HG02938 (cell line): Measurements from ENCODE around the gene BCL11B.

ENCODE experiments used
- ATAC-seq: cut with Tn5 transposase; IDR thresholded peaks from one replicate; pipeline ENCODE4 v1.9.1; 2021; ENCODE audit warnings: mild to moderate bottlenecking, moderate library complexity; ENCODE audit not compliant: unreplicated experiment

The BCL11B gene

GRCh38 chr14:99256483-99256874 is 15.5 kb downstream of the BCL11B start:
- no peak for ATAC-seq

DNA sequence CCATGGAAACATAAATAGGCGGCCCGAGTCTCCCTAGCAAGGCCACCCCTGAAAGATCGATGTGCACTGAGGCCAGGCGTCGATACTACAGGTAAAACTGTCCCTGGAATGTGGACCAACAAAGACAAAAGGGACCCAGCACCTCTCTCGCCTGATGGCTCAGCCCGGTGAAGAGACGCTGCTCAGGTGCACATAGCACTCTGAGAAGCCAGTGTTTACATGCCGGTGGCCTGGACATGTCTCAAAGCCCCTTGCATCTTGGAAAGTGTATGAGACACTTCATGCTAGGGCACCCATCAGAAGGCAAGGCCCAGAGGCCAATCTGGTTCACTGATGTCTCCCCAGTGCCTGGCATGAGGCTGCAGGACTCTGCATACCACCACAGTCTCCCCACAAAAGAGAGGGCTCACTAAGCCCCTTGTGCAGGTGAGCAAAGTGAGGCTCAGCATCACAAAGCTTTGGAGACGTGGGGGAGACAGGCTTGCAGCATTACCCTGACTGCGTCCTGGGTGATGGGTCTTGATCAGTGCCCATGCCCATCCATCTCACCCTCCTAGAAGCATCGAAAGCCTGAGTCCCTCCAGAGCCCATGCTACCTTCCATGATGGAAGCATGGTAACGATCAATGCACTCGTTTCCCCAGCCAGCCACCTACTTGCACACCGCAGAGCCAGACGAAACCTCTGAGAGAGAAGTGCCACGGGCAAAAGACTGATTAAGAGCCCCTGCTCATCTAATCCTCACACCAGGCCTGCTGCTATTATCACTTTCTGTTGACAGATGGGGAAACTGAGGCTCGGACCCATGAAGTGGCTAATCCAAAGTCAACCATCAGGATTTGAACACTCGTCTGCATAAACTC is 16.1 kb downstream of the BCL11B start:
- no peak for ATAC-seq

DNA sequence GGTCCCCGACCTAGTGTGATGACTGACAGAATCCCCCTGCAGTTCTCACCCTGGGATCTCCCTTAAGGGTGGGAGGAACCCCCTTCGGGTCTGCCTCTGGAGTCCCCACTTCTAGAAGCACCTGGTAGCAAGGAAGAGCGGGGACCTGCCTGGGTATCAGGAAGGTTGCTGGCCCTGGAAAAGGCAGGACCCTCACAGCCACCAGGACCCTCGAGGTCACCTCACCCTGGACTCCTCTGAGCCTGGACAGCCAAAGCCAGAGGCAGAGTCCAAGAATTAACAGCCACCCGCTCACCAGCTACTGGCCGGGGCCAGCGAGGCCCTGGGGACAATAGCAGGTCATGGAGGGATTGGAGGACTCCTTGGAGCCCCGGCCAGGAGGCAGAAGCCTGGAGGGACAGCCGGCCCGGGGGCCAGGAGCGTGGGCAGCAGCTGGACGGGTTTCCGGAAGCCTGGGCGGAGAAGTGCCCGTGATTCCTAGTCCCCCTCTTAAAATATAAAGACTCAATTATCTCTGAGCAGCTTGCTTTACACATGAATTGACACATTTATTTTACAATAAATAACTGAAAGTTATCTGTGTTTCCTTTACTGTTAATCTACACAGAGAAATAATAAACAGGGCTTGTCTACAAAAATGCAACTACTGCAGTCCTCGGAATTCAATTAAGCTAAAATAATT is 17.5 kb downstream of the BCL11B start:
- no peak for ATAC-seq

DNA sequence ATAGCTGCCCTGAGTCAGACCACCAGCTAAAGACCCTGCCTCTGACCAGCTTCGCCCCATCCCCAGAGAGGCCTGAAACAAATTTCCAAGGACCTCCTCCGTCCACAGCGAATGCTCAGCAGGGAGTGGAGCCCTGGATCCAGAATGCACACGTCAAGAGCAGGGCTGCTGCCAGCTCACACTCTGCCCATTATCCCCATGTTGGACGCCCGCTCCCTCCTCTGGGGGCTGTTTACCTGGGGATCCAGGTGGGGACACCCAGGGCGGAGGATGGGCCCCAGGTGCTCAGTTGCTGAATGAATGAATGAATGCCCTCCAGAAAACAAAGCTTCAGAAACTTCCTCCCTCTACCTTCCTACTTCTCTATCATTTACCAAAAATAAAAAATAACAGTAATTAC is 18.1 kb downstream of the BCL11B start:
- no peak for ATAC-seq

DNA sequence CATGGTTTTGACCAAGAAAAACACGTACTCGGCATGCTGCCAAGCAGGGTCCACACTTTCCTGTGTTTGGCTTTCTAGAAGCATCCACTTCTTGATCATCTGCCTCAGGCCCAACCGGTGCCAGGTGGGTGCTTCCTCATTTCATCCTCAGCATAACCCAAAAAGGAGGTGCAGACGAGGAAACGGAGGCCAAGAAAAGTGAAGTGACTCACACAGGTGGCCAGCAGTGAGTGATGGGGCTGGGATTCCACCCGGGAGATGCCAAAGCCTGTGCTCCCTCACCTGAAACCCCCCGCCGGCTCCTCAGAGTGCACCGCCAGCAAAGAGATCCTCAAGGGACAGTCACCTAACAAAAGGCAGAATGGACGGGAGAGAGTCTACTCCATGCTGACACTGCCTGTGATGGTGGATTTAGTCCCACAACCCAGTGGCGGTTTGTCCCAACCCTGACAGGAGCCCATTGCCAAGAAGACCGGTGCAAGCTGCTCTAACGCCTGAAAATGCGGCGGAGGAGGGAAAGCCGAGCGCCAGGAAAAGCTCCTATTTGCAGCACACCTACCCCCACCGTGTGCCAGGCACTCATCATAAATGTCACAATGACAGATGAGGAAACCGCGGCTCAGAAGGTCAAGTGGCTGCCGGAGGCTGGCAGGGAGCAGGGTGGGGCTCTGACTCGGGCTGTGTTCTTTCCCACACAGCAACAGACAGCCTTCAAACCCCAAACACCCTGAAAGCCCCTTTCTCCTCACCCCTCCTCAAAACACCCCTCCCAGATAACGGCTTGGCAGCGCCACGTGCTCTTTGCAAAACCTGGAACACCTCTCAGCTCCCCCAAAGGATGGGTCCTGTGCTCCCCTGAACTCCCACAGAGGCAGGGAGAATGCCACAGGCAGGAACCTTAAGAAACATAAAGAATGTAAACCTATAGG is 18.8 kb downstream of the BCL11B start:
- no peak for ATAC-seq

- ATAC-seq = no peak
Observed at GRCh38 chr14:99252443-99252939, 19.5 kb downstream of the BCL11B start.

DNA sequence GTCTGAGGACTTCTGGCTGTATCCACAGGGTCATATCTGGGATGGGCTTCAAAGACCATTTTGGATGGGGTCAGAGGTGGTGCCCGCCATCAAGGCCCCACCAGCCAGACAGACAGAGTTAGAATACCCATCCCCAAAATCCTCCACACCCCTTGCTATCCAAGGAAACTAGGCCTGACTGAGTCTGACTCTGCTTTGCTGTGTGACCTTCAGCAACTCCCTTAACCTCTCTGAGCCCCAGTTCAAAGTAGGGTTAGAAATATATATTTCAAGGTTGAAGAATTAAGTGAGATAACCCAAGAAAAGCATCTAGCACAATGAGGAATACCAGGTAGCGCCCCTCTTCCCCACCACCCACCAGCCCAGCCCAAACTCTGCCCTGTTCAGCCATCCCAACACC is 20.3 kb downstream of the BCL11B start:
- no peak for ATAC-seq

- no peak for ATAC-seq
Observed at GRCh38 chr14:99250636-99251208, 21.3 kb downstream of the BCL11B start.

GRCh38 chr14:99249389-99249788 is 22.6 kb downstream of the BCL11B start:
- no peak for ATAC-seq

DNA sequence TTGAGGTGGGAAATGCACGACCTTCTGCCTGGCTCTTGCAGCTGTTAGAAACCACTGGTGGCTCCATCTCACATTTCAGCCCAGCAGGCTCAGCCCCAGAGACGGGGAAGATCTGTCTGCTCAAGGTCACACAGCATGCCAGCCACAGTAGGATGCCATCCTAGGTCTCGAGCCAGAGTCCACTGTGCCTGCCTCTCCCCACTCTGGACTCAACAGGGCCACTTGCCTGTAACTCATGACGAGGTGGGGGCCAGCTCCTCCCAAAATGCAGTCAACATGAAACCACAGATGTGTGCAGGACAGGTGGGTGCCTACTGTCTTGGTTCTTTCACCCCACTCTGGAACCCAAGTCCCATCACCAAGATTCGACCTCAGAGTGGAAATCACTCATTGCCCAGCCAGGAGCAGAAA is 23.2 kb downstream of the BCL11B start:
- ATAC-seq = no peak

DNA sequence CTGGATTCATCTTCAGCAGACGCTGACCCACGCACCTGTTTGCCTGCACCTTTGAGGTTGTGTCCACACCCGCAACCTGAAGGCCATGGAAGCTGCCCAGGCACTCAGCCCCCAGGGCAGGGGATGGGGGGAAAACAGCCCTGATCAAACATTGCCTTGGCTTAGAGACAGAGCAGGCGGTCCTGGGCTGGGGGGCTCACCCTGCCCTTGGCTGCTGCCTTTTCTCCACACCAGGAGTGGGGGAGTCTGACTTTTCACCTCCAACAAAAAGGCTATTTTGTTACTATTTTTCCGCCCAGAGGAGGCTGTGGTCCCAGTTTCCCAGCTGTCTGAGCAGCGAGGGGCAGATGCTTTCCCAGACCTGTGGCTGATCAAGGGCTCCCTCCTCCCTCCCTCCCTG is 24.2 kb downstream of the BCL11B start:
- ATAC-seq = no peak

DNA sequence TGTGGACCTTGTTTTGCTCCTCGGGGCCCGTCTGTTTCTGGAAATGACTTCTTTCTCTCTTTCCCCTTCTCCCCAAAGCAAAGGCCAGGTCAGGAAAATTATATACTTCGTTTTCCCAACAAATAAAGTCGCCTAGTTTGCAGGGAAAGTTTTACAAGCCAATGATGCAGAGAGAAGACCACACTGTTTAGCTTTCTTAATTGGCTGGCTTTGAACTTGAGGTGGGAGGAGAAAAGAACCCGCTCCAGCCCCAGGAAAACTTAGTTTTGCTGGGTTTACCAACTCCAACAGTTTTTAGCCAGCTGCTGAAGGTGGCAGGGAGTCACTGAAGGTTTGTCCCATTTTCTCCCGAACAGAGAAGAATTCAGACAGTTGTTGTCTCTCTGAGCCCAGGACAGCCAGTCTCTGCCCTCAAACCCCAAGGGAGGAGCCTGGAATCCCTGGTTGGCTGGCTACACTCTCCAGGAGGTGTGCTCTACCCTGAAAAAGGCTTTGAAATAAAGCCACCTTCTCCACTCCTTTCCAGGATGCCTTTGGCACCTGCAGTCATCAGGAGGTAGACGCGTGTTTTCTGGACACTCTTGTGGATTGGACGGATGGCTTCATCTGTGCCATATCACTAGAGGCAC is 24.8 kb downstream of the BCL11B start:
- no peak for ATAC-seq

GRCh38 chr14:99246536-99247097 is 25.4 kb downstream of the BCL11B start:
- ATAC-seq = no peak

DNA sequence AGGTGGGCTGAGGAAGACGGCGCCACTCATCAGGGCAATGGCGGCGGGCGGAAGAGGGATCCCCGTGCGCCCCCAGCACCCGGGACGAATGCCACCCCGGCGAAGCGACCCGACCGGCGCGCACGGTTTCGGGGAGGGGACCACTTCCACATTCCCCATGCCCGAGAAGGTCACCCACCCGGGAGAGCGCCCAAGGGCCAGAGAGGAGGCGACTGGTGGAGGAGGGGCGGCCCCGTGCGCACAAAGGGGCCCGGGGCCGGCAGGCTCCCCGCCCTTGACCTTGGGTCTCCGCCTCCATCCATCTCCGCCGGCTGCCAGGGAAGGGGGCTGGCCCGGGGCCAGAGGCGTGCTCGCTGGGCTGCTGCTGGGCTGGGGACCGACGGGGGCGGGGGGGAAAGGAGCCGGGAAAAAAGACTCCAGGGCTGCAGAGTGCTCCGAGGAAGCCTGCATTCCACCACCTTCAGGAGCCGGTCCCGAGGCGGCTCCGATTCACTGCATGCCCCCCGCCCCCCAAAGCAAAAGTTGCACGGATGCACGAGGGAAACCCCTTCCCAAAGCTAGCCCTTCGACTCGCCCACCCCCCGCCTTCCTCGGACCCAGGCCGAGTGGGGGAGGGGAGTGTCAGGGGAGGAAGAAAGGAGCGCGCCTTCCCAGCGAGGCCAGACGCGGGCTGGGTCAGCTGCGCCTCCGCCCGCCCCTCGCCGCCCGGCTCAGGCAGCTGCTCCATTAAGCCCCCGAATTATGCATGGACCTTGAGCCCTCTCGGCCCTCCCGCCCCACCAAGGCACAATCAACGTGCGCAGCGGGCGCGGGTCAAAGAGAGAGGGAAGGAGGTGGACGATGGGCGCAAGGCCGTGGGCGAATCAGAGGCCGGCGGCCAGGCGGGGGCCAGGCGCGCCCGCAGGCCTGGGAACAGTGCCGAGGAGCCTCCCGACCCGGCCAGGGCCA is 26.2 kb downstream of the BCL11B start:
- ATAC-seq = no peak

- ATAC-seq = no peak
Observed at GRCh38 chr14:99244941-99245563, 26.9 kb downstream of the BCL11B start.

GRCh38 chr14:99244367-99244901 is 27.6 kb downstream of the BCL11B start:
- no peak for ATAC-seq

DNA sequence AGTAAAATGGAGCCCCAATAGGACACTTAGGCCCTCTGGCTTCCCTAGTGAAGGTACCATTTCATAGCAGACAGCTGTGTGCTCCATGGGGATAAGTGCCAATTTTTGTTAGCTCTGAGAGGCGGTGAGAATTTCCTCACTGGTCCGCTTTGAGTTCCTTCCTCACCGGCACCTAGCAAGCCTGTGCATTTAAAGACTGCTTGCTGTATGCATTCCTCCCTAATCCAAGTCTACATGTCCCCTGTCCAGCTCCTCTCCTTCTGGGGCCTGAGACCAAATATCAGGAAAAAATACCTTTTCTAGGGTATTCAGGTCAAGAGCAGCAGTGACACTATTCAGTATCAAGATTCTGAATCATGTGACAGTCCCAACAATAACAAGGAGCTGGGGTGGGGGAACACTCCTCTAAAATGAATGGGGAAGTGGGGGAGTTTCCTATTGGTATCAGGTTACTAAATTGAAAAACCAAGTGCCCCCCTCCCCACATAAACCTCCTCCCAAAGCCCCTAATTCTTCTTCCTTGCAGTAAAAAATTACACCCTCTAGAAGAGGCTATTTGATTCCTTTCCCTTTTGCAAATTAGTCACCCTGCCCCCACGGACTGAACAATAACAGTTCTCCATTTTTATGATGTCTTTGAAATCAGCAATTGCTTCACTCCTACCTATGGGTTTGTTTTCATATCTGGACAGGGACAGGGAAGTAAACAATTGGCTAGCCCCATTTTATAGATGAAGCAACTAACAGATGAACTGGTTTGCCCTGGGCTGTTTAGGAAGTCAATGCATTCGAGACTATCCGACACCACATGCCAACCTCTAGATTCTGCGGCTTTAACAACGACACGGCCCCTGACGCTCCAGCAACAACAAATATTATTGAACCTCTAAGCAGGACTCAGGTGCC is 28.9 kb downstream of the BCL11B start:
- no peak for ATAC-seq
